ENCODE results near the gene PTGES3L.
A peak's percentile ranks its signal among the peaks of the same experiment; 100 is the strongest.
"Not testable (repeated sequence)": the region's sequence is repeated elsewhere in the genome, so short reads cannot be mapped to it uniquely, and the experiment has no call there.

PTGES3L gene

DNA sequence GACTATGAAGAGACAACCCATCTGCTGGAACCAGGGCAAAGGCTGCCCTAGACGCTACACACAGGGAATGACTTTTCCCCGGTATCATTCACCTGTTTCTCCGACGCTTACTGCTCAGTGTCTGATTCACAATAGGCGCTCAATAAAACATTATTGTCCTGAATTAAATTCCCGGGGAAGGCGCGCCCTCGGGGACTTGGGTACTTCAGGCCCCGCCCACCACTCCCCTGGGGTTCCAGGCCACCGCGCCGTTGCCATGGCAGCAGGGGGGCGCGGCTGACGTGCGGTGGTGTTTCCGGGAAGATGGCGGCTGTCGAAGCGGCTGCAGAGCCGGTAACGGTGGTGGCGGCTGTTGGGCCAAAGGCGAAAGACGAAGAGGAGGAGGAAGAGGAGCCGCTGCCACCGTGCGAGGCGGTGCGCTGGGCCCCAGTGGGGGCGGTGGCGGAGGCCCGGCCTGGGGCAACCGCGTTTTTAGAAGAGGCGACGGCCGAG lies 440 bp upstream of the PTGES3L start, which contains the start of gene RUNDC1:
TSS of gene RUNDC1 (plus strand) at position 292 of the 492 bp plus-strand sequence. CDS start at position 304, 12 bp downstream.
- peak; percentile 92 for DNase-seq (ENCODE audit: low spot score)

DNA sequence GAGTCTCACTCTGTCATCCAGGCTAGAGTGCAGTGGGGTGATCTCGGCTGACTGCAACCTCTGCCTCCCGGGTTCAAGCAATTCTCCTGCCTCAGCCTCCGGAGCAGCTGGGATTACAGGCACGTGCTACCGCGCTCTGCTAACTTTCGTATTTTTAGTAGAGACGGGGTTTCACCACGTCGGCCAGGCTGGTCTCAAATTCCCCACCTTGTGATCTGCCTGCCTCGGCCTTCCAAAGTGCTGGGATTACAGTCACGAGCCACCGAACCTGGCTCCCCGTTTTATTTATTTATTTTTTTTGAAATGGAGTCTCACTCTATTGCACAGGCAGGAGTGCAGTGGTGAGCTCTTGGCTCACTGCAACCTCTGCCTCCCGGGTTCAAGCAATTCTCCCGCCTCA lies 4.2 kb downstream of the PTGES3L start:
- not testable (repeated sequence) for DNase-seq (ENCODE audit: low spot score)

DNA sequence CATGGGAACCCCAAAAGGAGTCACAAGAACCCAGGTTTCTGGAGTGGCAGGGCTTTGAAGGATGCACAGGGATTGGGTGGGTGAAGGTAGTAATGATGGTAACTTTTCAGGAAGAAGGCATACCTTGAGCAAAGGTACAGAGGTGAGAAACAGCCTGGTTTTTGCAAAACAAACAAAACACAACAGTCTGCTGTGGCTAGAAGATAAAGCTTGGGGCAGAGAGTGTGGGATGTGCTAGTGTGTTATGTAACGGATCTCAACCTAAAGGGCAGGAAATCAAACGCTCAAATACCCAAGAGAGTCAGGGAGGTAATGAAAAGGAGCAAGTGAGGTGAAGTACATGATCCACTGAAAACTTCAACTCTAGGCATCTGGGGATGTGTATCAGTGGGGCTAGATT lies 4.6 kb downstream of the PTGES3L start:
- DNase-seq (ENCODE audit: low spot score): no peak

DNA sequence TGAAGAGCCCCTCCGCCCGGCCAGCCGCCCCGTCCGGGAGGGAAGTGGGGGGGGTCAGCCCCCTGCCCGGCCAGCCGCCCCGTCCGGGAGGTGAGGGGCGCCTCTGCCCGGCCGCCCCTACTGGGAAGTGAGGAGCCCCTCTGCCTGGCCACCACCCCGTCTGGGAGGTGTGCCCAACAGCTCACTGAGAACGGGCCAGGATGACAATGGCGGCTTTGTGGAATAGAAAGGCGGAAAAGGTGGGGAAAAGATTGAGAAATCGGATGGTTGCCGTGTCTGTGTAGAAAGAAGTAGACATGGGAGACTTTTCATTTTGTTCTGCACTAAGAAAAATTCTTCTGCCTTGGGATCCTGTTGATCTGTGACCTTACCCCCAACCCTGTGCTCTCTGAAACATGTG lies 6.6 kb downstream of the PTGES3L start:
- DNase-seq (ENCODE audit: low spot score): not testable (repeated sequence)

DNA sequence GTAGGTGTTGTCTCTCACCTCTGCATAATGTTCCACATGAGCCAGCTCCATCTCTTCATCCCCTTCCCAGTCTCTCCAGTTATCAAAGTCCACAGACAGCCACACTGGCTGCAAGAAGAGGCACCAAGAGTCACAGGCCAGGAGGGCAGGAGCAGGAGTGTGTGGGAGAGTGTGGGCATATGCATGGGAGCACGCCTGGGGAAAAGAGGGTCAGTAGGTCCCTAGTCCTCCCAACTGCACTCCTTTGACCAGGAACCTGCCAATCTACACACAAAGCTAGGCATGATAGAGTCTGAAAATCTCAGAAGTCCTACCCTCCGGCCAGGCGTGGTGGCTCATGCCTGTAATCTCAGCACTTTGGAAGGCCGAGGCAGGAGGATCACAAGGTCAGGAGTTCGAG lies 8.3 kb downstream of the PTGES3L start:
- no peak for DNase-seq (ENCODE audit: low spot score)

DNA sequence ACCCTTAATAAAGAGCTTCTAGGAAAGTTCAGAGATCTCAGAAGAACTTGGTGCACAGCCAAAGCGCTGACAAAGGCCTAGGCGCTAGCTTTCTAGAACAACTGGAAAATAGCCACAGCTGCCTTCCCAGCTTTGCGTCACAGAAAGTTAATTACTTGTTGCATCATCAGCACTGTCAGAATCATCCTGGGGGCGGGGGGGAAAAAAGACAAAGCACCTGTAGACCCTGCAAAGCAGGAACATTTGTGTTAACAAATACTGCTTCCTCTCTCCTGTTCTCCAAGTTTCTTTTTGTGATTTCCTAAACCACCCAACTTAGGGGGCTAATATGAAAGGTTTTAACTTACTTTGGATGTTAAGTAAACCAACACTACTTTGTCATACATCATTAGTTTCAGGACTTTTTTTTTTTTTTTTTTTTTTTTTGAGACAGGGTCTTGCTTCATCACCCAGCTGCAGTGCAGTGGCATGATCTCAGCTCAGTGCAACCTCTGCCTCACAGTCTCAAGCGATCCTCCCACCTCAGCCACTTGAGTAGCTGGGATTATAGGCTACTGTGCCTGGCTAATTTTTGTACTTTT lies 10.8 kb downstream of the PTGES3L start:
- no peak for DNase-seq (ENCODE audit: low spot score)

DNA sequence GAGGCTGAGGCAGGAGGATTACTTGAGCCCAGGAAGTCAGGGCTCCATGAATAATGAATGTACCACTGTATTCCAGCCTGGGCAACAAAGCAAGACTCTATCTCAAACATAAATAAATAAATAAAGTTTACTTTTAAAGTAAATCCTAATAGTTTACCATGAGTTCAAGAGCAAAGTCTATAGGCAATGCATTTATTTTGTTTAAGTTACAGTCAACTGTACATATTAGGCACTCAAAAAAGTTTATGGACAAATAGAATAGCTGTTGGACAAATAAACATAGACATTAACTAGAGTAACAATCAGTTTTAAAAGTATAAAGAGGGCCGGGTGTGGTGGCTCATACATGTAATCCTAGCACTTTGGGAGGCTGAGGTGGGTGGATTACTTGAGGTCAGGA lies 12.0 kb downstream of the PTGES3L start:
- DNase-seq (ENCODE audit: low spot score): no peak

DNA sequence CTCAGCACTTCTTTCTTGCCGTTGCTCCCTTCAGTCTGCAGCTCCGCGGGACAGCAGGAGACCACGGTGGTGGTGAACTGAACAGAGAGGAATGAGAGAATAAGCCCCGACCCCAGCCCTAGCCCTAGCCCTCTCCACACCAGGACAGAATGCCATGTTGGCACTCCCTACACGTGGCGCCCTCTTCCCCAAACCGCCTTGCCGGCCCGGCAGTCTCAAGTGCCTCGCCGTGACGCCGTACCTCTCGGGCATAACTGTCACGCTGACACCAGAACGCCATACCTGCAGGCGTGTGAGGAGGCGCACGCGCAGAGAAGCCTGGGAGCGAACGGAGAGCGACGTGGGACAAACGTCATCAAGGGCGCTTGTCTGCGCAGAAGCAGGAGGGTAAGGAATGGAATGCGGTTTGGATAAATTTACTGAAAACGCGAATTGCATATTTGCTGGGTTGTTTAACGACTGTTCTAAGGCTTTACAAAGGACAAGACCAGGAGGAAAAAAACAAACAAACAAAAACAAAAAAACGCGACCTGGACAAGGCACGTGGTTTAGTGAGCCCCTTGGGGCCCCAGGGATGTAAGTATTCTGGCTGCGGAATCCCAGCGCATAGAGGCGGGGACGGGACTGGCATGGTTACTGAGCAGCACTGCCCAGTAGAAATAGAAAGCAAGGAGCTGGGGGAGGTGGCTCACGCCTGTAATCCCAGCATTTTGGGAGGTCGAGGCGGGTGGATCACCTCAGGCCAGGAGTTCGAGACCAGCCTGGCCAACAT lies 15.5 kb downstream of the PTGES3L start, which contains the start of gene AARSD1:
TSS of gene AARSD1 (minus strand) at position 294 of the 772 bp plus-strand sequence. CDS start at position 280, 14 bp downstream.
- peak; percentile 94 for DNase-seq (ENCODE audit: low spot score)

DNA sequence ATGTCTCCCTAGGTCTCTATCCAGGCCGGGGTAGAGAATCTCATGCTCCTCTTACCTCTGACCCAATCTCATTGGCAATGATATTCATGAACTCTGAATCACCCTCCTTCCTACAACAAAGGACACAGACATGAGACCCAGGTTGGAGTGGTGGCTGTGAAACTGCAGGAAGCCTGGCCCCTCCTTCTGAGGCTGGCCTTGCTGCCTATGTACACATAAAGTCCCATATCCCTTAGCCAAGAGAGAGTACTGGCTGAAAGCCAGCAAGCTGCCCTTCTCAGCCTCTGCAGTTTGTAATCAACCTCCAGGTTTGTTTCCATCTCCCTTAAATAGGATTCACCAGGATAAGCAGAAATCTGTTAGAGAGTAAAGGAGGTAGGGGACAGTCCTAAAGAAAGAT lies 26.2 kb downstream of the PTGES3L start:
- DNase-seq (ENCODE audit: low spot score): no peak

DNA sequence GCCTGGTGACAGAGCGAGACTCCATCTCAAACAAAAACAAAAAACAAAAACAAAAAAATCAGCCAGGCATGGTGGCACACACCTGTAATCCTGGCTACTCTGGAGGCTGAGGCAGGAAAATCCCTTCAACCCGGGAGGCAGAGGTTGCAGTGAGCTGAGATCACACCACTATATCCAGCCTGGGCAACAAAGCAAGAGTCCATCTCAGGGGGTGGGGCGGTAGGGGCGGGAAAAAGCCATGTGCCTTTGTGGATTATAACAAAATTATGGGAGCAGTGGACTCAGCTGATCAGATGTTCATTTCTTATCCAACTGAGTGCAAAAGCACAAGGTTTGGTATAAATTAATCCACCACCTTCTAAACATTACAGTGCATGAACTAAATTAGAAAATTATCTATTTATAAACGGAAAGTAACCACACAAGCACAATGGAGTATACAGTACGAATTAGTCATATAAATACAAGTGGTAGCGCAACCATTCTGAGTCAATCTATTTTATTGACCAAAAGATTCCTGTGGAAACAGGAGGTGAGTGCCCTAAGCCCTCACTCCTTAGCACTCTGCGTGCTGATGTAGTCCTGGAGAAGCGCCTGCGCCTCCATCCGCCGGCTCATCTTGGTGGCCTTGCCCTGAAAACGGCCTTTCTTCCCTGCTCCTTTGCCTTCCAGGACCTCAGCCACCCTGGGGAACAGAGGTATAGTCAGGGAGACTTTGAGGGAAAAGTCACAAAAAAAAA lies 29.7 kb downstream of the PTGES3L start:
- DNase-seq (ENCODE audit: low spot score): no peak

DNA sequence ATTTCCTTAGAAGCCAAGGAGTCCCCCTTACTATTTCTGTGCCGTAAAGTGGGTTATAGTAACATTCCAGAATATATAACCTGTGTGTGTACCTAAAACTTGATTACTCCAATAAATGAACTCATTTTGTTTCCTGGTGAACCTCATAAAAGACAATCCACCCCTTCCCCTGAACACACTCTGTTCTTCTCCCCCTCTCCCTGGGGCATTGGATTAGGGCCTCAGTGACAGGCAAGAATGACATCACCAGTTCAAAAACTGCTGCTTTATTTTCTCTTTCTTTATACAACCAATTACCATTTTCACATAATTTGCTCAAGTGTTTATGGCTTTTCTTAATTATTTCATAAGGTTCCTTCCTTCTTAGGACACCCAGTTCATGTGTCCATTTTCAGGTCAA lies 33.1 kb downstream of the PTGES3L start:
- no peak for DNase-seq (ENCODE audit: low spot score)

DNA sequence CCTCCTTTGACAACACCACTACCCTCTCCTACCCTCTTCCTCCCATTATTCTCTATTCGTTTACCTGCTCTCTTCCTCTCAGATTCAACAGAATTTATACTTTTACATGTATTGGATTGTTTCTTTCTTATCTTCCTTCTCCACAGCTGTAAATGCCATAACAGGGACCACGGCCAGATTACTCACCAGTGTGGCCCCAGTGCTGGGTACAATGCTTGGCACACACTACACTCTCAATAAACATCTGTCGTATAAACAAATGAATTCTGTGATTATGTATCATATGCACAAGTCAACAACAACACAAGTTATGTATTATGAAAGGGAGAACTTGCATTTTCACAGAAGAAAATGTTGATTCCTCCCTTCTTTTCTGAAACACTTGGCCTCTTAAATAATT lies 35.7 kb downstream of the PTGES3L start:
- DNase-seq (ENCODE audit: low spot score): no peak

DNA sequence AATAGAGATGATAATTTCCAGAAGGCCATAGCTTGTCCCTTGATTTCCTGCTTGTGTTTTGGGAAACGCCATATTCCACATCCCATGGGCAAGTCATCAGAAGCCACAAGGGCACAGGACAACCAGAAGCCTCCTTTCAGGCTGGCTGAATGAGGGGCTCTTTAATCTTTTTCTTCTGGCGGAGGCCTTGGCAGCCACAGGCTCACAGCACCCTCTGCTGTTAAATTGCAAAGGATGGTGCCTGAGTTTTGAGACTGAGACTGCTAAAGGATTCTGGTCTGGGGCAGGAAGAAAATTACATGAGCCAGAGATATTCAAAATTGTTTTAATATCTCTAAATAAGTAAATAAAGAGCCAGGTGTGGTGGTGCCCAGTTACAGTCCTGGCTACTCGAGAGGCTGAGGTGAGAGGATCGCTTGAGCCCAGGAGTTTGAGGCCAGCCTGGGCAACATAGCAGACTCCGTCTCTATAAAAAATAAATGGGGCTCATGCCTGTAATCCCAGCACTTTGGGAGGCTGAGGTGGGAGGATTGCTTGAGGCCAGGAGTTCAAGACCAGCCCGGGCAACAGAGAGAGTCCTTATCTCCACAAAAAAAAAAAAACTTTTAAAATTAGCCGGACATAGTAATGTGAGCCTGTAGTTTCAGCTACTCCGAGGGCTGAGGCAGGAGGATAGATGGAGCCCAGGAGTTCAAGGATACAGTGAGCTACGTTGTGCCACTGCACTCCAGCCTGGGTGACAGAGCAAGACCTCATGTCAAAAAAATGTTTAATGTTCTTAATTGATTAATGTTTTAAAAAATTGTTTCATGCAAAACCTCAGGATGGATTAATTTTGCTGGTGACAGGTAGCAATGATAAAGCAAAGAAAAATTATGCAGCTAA lies 41.9 kb downstream of the PTGES3L start:
- peak; percentile 35 for DNase-seq (ENCODE audit: low spot score)

DNA sequence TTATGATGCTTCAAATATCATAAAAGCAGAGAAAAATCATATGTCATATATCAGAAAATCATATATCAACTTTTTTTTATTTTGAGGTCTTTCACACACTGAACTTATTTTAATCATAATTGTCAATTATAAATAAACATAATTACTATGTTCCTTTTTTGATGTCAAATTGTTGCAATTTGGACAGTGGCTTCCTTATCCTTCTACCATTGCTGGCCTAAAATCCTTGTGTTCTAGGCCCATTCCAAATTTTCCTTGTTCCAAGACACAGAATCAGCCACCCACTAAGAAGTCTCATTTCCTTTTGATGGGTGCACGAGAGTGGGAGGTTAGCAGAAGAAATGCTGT lies 50.4 kb downstream of the PTGES3L start:
- no peak for DNase-seq (ENCODE audit: low spot score)

DNA sequence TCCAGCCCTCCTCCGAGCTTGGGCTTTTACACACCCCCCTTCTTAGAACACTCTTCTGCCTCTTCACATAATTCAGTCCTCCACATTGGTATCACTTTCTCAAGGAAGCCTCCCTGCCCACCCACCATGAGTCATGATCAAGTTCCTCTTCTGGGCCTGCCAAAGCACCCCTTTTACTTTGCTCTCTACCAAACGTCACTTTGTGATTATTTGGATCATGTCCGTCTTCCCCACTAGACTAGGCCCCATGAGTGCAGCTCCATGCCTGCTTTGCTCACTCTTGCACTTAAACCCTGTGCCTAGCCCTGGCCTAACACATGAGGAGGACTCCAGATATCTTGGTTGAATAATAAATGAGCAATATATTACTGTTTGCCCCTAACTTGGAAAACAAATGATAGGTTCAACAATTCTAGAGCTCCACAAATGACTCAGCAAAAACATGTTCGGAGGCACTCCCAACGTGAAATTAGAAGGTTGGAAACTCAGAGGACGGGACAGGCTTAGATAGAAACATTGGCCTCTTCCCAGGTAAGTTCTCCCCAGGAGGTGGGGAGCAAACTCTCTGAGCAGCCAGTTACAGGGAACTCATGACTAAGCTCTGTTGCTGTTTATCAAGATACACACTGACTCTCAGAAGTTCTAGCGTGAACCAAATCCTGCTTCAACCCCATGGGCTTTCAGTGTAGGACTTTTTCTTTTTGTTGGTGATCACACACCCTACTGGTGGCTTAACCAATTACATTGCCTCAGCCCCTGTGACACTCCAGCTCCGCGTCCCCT lies 51.0 kb downstream of the PTGES3L start:
- DNase-seq (ENCODE audit: low spot score): no peak

DNA sequence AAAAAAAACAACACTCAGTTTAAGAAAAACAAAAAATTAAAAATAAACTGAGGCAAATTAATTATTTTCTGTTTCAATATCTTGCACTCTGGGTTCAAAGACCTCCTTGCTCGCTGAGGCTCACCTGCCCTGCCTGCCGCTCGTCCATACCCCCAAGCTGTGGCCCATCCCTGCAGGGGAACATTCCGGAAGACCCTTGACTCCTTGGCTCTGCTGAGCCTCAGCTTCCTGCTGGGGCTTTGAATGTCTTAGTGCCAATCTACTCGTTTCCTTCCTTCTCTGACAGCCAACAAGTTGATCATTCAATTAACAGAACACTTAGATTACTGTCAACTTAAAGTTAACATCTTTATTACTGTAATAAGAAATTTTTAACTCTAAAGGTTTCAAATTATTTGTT lies 55.0 kb downstream of the PTGES3L start:
- DNase-seq (ENCODE audit: low spot score): no peak

DNA sequence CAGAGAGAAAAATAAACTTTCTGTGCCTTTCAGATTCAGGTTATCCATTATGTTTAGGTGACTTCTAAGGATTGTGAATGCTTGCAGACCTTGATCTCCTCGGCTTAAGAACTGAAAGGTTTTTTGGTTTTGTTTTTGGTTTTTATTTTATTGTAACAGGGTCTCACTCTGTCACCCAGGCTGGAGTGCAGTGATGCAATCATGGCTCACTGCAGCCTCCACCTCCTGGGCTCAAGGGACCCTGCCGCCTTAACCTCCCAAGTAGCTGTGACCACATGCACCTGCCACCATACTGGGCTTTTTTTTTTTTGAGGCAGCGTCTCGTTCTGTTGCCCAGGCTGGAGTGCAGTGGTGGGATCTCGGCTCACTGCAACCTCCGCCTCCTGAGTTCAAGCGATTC lies 56.4 kb downstream of the PTGES3L start:
- not testable (repeated sequence) for DNase-seq (ENCODE audit: low spot score)

DNA sequence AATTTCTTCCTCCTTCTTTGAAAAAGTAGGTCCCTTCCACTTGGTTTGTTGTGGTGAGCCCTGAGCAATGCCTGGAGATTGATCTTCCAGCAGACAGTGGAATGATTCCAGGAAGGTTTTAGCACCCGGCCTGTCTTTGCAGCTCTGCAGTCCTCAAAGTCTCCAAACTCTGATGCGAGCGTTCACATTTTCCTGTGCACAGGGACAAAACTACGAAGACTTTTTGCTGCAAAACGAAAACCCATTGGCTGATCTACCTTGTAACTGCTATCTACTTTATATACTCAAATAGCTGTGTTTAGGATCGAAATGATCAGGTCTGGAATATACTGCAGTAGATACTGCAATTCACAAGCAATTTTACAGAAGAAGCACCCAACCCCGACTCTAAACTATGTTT lies 57.6 kb downstream of the PTGES3L start:
- DNase-seq (ENCODE audit: low spot score): no peak

DNA sequence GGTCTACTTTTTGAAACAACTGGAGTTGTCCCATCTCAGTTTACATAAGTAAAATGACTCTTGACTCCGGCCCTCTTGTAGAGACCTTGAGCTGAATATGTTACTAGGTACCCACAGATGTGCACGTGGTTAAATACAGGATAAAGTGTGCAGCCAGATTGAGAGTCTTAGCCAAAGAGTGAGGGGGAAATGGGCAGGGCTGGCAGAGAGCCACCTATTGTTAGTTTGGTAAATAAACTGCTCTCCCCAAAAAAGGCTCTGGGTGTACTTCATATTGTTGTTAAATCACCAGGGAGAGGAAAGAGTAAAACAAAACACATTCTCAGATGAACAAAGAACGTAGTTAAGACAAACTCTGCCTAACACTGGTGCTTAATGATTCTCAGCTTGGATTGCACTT lies 59.0 kb downstream of the PTGES3L start:
- no peak for DNase-seq (ENCODE audit: low spot score)

DNA sequence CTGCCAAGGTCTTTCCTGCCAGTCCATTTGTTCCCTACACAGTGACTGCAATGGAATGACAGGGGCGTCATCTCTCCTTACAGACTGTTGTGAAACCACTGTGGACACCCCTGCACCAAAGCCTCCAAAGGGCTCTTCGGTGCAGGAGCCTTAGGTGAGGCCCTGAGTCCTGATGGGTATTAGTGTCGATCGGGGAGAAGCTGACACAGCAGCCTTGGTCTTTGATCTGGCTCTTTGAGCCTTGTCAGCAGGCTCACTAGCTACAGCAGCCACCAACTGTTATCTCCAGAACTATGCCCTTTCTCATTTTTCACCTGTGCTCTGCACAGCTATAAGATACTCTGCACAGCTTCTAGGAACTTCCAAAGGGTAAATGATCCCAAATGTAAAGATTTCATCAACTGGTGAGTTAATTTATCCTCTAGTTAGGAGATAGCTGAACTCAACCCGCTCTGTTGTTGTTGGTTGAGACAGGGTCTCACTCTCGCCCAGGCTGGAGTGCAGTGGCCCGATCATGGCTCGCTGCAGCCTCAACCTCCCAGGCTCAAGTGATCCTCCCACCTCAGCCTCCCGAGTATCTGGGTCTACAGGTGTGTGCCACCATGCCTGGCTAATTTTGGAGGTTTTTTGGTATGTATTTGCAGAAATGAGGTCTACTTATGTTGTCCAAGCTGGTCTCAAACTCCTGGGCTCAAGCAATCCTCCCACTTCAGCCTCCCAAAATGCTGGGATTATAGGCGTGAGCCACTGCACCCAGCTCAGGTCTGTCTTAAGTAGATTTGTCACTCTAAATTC lies 59.6 kb downstream of the PTGES3L start:
- DNase-seq (ENCODE audit: low spot score): no peak
